Stimulated activated CD8-positive, alpha-beta memory T cell treated with anti-CD3 and anti-CD28 coated beads, Interleukin-4, amount 100 ng/mL, for 48 hours (primary cell): Measurements from ENCODE around the gene BANP.
"Not testable (repeated sequence)": the region's sequence is repeated elsewhere in the genome, so short reads cannot be mapped to it uniquely, and the experiment has no call there.

Experiments
- DNase-seq: peaks from one replicate; pipeline ENCODE4 v3.0.0-alpha.2; 2020

The BANP gene

DNA sequence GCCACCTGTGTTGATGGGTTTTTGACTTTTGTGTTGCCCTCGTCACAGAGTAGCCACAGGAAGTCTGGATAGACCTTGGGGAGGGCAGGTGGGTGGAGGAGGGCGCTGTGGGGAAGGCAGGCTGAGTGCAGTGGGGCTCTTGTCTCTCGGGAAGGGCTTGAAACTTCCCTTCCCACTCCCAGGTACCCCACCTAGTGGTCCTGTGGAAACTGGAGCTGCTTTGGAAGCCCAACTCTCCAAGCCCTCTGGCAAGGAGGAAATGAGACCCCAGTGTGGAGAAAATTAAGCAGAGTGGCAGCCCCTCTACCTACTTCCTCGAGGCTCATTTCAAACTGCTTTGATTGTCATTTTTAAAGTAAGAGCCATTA lies 24.1 kb upstream of the BANP start:
- no peak for DNase-seq

DNA sequence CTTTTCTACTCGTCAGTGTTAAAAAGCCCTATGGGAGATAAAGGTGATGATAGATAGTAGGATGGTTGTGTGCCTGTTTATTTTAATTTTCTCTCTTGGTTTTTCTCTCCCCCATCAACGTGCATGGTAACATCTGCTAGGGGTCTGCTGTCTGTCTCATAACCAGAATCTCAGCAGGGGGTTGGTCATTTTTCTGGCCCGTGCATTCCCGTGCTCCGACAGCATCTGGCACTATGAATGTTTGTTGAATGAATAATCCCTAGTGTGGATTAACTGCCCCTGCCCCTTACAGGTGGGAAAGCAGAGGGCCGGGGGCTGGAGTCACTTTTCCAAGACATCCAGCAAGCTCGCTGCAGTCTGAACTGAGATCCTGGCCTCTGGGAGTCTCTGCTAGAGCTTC lies 21.2 kb upstream of the BANP start:
- DNase-seq = no peak

GRCh38 chr16:87930456-87930855 lies 20.8 kb upstream of the BANP start:
- DNase-seq = no peak

- DNase-seq = peak; percentile 45
Observed at GRCh38 chr16:87931504-87931903, 19.7 kb upstream of the BANP start.

DNA sequence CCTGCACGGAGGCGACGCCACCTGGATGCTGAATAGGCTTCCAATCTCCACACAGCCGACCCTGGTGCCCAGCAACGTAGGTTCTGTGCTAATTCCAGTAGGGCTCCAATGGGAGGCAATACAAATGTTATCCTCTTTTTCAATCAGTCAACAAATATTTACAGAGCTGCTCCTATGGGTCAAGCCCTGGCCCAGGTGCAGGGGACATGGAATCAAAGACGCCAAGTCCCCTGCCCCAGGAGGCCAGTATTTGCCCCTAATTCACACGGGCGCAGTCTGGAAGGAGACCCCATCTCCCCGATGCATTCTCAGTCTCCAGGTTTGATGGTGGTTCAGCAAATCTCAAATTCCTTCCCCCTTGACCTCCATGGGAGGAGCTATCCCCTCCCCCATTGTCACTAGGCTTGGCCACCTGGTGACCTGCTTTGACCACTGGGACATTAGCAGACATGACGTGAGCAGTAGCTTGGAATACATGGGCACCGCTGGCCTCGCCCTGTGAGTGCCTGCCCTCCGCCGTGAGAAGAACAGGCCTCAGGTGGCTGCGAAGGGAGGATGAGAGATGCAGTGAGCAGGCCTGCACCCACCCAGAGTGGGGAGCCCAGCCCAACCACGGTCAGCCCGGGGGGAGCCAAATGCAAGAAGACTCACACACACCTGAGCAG lies 18.6 kb upstream of the BANP start:
- not testable (repeated sequence) for DNase-seq

- no peak for DNase-seq
Observed at GRCh38 chr16:87933140-87933495, 18.1 kb upstream of the BANP start.

GRCh38 chr16:87934752-87935425 lies 16.3 kb upstream of the BANP start:
- DNase-seq = not testable (repeated sequence)

DNA sequence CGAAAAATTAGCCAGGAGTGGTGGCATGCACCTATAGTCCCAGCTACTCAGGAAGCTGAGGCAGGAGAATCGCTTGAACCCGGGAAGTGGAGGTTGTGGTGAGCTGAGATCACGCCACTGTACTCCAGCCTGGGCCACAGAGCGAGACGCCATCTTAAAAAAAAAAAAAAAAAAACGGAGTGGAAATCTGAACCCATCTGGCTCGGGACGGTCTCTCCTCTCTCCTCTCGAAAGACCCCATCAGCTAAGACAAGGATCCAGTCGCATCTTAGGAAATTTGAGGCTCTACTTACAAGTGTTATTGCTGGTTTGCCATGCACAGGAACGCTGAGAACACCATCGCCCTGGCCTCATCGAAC lies 15.2 kb upstream of the BANP start:
- DNase-seq = not testable (repeated sequence)

- DNase-seq = no peak
Observed at GRCh38 chr16:87936375-87937230, 14.6 kb upstream of the BANP start, which contains the start of gene CA5A. Gene CA5A (minus strand): TSS chr16:87936529. CDS start chr16:87936450, 79 bp downstream.

GRCh38 chr16:87937231-87937542 lies 14.0 kb upstream of the BANP start:
- not testable (repeated sequence) for DNase-seq

- no peak for DNase-seq
Observed at GRCh38 chr16:87938412-87938949, 12.8 kb upstream of the BANP start.

DNA sequence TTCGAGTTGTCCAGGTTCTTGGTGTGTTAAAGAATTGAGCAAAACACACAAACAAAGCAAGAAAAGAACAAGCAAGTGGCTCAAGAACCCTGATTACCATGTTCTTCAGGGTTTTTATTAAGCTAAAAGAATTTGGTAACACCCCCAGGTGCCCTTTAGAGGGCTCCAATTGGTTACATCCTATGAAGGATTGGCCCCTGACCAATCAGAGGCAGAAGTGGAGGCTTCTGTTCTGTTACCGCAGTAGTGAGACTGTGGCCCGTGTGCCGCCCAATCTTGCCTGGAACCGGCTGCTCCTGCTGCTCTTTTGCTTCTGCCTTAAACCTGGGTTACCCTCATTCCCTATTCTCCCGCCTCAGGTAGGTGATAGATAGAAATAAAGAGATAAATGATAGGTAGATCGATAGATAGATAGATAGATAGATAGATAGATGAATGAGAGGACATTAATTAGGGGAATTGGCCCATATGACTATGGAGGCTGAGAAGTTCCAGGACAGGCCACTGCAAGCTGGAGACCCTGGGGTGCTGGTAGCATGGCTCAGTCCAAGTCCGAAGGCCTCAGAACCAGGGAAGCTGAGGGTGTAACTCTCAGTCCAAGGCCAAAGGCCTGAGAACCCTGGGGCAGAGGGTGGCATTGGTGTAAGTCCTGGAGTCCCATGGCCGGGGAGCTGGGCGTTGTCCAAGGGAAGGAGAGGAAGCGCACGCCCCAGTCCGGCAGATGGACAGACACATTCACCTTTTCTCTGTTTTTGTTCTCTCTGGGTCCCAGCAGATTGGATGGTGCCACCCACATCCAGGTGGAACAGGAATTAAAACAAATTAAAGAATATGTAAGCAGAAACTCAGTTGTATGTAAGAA lies 11.4 kb upstream of the BANP start:
- no peak for DNase-seq

GRCh38 chr16:87942680-87943079 lies 8.6 kb upstream of the BANP start:
- DNase-seq = no peak

DNA sequence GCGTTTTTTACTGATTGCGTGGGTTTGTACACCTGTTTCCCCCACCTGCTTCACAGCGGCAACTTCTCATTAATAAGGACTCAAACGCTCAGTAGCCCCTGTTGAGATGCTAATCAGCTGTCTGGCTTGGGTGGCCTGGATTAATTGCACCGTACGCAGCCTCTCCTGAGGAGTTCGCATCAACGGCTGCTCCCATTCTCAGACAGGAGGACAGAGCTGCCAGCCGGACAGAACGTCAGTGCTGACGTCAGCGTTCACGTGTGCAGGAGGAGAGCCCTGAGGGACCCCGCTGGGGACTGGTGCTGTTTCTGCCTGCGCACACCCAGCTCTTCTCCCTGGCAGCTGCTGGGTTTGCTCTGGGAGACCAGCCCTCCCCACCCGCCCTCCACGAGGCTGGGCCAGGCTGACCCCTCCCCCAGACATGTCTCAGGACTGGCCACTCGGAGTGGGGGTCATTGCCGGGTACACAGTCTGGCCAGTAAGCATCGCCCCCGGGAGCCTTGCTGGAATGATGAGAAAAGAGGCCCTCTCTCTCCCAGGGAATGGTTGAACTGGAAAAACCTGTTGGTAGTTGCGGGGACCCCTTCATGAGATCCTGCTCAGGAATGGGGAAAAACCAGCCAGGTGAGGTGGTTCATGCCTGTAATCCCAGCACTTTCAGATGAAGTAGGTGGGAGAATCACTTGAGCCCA lies 5.7 kb upstream of the BANP start:
- no peak for DNase-seq

DNA sequence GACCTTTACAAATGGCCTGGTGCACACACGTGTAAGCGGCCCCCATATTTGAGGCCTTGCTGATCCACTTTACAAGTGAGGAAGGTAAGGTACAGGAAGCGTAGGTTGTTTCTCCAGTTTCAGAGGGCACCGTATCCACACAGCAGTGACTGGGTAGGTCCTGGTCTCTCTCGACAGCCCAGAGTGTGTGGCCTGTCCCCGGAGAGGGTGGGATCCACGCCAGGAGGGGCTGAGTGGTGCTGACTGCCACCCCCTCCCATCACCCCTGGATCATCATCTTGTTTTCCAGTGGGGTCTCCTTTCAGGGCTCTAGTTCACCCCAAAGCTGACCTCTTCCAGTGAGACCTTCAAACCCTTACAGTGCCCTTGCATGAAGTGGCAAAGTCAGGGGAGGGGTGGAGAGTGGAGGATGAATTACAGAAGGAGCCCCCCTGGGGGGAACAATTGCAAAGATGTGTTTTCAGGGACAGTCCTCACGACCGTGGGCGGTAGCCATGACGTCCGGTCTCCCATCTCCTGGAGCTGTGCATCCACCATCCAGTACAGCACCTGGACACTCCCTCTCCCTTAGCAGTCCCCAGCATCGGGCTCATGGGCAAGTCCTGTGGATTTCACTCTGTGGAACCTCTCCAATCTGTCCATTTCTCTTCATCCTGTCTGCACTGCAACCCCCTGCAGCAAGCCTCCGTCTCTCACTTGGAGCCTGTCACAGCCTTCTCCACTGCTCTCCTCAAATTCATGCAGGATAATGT lies 4.5 kb upstream of the BANP start:
- DNase-seq = no peak

DNA sequence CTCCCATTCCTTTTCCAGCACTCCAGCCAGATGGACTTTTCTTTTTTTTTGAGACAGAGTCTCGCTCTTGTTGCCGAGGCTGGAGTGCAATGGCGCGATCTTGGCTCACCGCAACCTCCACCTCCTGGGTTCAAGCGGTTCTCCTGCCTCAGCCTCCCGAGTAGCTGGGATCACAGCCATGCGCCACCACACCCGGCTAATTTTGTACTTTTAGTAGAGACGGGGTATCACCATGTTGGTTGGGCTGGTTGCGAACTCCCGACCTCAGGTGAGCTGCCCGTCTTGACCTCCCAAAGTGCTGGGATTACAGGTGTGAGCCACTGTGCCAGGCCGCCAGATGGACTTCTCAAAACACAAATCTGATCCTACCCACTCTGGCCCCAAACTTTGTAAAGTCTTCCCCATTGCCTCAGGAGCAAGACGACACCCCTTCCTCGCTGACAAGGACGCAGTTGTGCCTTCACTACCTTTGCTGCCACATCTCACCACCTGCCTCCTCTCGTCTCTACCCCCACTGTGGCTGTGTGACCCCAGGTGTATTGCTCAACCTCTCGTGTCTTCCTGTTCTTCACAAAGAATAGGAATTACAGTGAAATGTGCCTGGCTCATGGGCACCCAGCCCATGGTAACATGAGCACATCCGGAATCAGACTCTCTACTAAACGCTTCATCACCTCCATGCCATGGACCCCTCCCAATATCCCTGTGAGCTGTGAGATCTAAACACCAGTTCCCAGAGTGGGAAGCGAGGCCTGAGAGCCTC lies 3.7 kb upstream of the BANP start:
- no peak for DNase-seq

DNA sequence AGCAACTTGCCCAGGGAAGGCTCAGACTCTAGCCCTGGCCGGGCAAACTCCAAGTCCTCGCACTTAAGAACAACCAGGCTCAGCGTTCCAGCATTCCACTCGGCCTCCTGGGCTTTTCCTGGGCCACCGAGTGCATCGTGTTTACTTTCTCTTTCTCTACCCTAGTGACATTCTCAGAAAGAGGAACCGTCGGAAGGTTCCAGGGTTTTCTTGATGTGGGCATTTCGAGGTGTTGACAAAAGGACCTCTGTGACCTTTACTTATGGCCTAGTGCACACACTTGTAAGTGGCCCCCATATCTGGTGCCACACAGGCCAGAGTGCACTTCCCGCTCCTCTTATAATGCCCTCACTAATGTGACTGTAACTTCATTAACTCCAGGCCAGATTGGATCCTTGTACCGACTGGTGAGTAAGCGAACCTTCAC lies 3.1 kb upstream of the BANP start:
- peak; percentile 17 for DNase-seq

GRCh38 chr16:87948735-87949070 lies 2.5 kb upstream of the BANP start:
- DNase-seq = no peak

DNA sequence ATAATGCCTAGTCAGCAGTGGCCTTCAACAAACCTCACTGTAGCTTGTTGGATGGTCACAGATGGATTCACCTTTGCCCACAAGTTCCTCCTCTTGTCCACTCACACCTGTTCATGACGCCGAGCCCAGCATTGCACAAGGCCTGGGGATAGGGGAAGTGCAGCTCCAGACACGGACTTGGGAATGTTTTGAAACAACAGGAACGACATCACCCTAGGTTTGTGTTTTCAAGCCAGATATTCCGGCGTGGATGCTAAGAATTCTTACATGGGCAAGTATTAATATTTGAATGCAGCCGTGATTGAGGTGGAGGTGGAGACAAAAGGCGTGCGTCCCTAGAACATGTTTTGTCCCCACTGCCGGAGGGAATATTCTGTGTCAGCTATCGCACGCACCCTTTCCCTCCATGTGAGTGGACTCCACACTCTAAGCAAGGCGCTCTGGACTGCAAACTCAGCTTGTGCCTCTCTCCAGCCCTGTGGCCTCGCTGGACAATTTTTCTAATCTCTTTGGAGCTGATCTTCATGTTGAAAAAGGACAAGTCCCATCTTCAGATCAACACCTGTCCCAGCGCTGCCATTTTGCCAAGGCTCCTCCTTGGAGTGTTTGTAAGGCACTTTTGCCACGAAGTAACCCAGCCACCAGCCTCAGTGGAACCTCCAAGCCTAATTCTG lies 2.0 kb upstream of the BANP start:
- no peak for DNase-seq
